22Rv1 (cell line): Measurements from ENCODE around the gene GGA1.

Experiments
- H3K27ac ChIP-seq: fragments of 450-650 bp; 2 replicates; pipeline ENCODE4 v1.5.1; 2017
- CTCF ChIP-seq: fragments of 450-650 bp; IDR thresholded peaks from 2 replicates; pipeline ENCODE4 v1.5.1; 2017; ENCODE audit warnings: mild to moderate bottlenecking
- ZFX ChIP-seq: fragments of 450-650 bp; IDR thresholded peaks from 2 replicates; pipeline ENCODE4 v1.6.1; 2017; ENCODE audit warnings: antibody characterized with exemption, borderline replicate concordance

GGA1 gene

GRCh38 chr22:37623075-37624016 is 14.7 kb downstream of the GGA1 start:
- no peak overlapping the region for H3K27ac ChIP-seq
- TF ChIP-seq CTCF (peak; percentile 95), ZFX (no peak)

- TF ChIP-seq ZFX (no peak), CTCF (no peak)
- H3K27ac ChIP-seq, result no peak overlapping the region
Measured at GRCh38 chr22:37624017-37624365, 15.4 kb downstream of the GGA1 start.

- TF ChIP-seq CTCF, result no peak
- no peak for TF ChIP-seq ZFX
- H3K27ac ChIP-seq, result no peak overlapping the region
Measured at GRCh38 chr22:37624876-37625275, 16.2 kb downstream of the GGA1 start.

- TF ChIP-seq ZFX, result no peak
- TF ChIP-seq CTCF, result no peak
- no peak overlapping the region for H3K27ac ChIP-seq
Measured at GRCh38 chr22:37625737-37626136, 17.1 kb downstream of the GGA1 start.

GRCh38 chr22:37626144-37626543 is 17.5 kb downstream of the GGA1 start:
- no peak overlapping the region for H3K27ac ChIP-seq
- TF ChIP-seq ZFX (no peak), CTCF (no peak)

- TF ChIP-seq ZFX (no peak), CTCF (no peak)
- H3K27ac ChIP-seq, result no peak overlapping the region
Measured at GRCh38 chr22:37626556-37627075, 18.0 kb downstream of the GGA1 start.

GRCh38 chr22:37627121-37627520 is 18.5 kb downstream of the GGA1 start:
- H3K27ac ChIP-seq, result no peak overlapping the region
- no peak for TF ChIP-seq ZFX
